ENCODE results near the gene MAP2K5.
A peak's percentile ranks its signal among the peaks of the same experiment; 100 is the strongest.

Gene MAP2K5

DNA sequence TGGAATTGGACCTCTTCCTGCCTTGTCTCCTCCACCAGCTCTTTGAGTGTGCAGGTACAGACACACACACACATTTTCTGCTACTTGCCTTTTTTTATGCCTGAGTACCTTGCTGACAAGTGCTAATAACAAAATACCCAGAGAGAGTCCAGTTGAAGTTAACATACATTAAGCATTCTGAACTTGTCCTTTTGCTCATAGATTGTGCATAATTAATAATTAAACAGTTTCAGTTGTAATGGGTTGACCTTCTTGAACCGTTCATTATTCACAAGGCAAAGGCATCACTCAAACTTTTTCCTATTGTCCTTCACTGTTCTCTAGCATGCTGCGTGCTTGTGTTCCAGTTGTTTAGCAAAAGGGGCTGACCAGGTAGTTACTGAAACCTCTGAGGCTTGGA lies 223.2 kb downstream of the MAP2K5 start:
- DNase-seq: no peak

DNA sequence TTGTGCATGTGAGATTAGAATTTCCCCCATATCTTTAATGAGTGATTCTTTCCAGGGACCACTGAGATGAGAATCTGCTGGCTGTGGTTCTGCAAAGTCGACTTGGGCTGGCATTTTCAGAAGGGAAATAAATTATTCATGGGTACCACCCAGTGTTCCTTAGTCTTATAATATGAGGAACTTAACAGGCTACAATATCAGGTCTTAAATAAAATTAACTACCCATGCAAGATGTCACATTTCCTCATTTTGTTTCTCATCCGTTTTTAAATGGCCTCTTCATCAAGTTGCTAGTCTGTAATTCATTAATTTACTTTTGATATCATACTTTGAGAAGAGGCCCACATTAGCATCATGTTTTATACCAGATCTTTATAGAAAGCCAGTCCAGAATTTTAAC lies 224.5 kb downstream of the MAP2K5 start:
- no peak for DNase-seq

DNA sequence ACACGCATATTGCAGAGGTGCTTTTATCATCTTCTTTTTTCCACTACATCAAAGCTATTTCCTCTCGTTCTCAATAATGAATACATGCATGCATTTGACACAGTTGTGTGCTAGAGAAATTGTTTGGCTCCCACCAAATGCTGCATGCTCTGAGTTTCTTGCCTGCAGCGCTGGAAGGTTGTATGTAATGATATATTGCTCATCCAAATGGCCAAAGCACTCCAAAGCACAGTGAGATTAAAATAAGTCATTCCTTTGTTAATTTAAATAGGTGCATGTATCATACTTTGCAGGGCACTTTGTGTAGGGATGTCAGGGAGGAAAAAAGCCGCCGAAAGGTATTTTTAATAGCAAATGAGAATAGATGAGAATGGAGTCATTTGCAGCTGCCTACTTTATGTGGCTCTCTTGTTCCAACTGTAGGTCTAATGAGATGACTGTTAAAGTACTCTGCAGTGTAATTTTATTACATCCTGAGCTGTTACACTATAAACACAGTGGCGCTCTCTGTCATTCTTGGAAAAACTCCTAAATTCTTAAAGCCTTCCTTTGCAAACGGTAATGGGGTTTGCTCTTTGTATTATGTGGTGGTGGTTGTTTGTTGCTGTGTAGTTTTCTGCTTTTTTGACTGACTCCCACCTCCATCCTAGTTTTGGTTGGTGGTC lies 225.9 kb downstream of the MAP2K5 start:
- DNase-seq: no peak

DNA sequence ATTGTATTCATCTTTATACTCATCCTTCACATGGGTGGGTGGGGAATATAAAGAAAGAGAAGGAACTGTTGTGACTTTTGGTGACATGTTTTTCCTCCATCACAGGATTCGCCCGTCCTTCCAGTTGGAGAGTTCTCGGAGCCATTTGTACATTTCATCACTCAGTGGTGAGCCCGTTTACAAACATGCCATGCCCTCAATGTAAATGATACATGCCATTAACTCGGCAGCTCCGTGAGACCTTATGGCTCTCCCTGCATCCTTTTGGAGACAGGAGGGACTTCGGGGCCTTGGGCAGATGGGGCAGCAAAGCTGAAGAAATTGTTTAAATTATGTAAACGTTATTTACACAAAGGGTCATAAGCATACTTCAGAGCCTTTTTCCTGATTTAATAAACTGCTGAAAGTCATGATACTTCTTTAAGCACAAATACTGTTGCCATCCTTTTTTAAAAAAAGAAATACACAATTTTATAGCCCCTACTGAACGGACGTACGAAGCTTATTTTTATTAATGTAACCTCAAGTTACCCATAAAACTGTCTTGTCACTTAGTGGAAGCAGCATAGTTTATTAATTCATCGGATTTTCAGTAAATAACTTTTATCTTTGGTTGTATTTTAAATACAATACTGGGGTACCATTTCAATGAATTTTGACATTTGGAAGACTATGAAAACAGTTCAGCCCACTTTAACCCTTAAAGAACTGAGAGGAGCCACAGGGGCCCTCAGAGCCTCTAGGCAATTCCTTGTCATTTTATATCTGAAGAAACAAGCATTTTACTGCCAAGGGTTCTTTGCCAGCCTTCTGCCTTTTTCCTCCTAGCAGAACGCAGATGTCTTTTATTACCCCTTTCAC lies 227.2 kb downstream of the MAP2K5 start:
- no peak for DNase-seq

DNA sequence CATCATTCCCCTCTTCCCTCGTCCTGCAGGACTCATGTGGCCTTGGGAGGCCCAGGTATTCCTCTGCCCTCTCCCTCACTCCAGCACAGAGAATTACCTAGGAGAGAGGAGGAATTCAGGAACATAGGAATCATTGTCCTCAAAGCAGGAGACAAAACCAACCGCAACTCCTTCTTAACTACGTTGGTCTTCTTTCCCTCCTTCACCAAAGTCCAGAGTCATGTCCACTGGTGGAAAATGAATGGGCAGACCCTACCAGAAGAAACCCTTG lies 227.8 kb downstream of the MAP2K5 start:
- DNase-seq: no peak

DNA sequence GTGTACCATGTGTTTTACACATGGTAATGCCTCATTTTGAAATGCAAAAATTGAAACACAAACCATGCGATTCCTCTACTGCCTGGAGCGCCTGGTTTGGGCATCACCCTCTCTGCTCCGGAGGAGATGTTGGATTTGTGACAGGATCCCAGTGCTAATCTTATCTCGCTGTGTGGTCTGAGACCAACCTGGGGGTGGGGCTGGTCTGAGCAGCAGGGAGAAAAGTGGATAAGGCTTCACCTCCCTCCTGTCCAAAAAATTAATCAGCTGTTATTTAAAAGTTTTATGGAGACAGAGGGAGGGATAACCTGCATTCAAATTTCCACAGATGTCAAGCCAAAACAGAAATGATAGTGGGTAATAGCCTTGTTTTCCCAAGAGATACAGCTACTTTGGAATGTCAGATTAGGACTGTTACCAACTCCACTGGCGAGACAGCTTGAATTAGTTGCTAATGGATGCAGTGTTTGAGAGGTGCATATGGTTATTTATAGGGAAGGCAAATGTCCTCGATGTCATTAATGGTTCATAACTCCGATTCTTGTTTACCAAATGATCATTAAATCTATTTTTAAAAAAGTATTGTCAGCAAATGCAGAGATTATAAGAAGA lies 228.8 kb downstream of the MAP2K5 start:
- DNase-seq: no peak

DNA sequence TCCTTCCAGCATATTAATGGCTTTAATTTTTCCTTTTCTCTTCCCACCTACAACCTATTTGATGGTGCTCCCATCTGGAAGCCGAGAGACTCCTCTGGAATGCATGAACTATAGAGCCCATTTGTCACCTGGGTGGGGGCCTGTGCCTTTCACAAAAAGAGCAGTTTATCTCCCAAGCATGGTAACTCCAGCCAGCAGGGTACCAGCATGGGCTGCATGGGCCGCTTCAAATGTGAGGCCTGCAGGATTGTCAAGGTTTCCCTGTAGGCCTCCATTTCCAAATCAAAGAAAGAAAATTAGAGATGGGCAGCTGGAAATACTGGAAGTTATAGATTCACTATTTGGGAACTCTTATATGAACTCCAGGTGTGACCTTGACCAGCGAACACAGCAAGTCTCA lies 232.1 kb downstream of the MAP2K5 start:
- no peak for DNase-seq

DNA sequence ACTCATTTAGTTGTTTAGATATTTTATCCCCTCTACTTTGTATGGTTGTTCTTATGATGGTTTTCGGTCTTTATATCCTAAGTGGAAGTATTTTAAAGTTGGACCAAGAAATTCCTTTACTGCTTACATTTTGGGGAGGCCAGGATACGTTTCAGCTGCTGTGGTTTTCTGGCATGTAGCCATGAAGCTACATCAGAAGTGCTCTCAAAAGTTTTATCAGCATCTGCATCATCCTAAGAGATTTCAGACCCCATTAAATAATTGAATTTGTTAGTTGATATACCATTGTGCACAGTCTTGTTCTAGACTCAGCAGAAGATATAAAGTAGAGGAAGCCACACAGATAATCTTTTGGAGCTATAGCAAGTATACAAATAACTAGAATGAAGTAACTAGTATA lies 232.7 kb downstream of the MAP2K5 start:
- no peak for DNase-seq

DNA sequence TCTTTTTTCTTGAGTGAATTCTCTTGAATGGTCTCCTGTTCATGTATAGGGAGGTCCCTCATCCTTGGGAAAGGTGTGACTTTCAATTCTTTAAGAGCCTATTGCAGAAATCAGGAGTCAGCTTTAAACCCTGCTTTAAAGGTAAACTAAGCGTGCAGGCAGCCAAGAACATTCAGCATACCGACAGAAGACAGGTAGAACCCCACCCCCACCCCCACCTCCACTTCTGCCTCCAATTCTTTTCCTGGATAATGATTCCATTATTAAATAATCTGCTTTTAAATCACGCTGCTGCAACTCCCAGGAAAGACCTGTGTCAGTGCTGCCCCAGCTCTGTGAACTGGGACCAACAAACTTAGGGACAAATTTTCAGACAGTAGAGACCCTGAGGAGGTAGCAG lies 233.5 kb downstream of the MAP2K5 start:
- no peak for DNase-seq

DNA sequence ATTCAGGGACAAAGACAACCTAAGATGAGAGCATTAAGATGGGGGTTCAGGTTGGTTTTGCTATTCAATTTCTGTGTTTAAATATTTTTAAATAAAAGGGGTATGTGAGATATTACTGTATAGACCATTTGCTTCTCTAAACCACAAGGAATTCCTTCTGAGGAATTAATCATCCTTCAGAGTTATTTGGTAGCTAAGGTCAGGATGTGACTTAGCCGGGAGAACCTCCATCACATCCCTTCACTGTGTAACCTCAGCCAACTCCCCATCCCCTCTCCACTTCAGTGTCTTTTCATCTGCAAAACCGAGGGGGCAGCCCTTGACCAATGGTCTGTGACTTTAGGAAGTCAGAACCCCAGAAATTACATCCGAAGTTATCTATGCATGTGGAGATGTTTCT lies 234.1 kb downstream of the MAP2K5 start:
- no peak for DNase-seq

DNA sequence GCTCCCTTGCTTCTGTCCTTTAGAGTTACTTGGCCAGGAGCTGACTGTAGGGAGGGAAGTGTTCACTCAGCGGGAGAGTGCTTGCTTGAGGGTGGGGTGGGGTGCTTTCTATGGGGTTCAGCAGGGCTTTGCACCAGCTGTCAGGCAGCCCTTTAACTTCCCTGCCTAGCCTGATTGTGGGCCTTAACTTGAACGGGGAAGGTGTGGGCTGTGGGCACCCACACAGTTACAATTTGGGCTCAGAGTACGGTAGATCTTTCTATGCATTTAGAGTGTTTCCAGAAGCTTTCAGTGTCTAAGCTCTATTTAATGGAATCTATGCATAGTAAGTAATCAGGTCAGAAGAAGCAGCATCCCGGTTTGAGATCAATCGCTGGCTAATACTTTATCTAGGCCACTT lies 234.6 kb downstream of the MAP2K5 start:
- DNase-seq: no peak

DNA sequence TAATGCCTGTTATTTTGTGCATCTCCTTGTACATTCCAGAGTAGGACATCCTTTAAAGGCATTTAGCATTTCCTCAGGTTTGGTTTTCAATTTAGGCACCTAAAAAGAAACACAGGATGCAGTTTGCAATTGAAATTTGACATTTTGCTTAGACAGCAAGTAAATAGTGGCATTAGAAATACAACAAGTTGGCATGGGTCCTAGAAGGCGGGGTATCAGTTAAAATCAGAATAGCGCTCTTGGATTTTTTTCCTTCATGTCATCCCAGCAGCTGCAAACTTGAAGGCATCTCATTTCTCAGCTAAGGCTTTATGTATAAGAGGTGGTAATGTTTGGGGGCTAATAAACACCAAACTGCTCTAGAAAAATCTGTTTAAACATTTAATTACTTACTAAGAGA lies 235.3 kb downstream of the MAP2K5 start:
- DNase-seq: no peak

DNA sequence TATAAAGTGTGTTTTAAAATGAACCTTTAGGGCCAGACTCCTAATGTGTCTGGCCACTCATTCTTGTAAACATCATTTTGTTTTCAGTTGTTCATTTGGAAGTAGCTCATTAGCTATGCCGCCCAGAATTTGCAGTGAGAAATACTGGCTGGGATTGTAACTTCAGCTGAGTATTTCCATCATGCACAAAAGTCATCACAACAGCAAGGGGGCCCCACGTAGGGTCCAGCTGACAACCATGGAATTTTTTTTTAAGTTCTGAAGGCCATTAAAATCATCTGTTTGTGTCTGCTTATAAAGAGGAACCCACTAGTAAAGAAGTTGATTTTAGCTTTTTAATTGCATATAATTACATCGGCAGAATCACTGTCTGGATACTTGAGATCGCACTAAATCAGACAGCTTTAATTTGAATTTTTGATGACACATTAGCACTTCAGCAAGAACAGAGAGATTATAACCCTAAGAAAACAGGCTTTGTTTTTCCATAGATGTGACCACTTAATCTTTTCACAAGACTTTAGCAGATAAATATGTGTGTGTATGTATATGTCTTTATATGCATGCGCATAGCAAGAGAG lies 236.6 kb downstream of the MAP2K5 start:
- DNase-seq: no peak

DNA sequence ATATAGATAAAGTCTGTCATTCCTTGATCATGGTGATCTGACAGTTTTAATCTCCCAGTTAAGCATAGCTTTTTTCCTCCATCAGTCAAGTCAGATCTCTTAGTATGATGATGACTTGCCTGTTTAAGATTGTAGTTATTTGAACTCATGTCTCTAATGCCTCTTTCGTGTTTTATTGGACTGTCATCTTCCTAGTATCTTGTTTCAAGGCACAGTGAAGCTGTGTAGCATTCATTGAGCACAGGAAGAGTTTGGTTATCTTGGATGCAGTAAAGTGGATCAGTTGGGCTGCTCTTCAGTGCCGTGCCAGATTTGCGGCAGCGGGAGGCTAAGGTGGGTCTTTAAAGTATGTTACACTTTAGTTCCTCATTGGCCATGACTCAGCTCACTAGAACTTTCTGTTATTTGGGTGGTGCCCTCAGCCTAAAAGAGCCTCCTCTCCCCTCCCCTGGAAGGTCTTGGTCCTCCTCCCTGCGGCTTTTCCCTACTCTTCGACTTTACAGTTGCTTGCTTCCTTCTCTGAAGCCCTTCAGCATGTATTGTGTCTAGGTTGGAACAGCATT lies 237.1 kb downstream of the MAP2K5 start:
- DNase-seq: no peak

DNA sequence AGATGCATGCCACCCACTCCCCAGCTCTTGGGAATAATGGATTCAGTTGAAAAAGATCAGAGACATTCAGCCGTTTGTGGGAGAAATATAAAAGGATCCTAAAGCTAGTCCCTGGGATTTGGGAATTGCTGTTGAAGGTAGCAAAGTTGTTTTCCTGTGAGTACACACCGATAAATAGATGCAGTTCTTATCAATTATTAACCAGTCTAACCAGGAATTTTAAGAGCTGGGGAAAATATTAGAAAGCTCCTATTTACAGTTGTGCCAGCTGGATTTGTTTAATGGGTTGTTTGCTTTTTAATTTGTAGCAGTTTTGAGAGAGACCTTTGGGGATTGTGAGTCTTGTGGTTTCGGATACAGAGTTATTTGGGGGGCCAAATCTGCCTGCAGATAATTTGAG lies 238.6 kb downstream of the MAP2K5 start:
- DNase-seq: no peak

DNA sequence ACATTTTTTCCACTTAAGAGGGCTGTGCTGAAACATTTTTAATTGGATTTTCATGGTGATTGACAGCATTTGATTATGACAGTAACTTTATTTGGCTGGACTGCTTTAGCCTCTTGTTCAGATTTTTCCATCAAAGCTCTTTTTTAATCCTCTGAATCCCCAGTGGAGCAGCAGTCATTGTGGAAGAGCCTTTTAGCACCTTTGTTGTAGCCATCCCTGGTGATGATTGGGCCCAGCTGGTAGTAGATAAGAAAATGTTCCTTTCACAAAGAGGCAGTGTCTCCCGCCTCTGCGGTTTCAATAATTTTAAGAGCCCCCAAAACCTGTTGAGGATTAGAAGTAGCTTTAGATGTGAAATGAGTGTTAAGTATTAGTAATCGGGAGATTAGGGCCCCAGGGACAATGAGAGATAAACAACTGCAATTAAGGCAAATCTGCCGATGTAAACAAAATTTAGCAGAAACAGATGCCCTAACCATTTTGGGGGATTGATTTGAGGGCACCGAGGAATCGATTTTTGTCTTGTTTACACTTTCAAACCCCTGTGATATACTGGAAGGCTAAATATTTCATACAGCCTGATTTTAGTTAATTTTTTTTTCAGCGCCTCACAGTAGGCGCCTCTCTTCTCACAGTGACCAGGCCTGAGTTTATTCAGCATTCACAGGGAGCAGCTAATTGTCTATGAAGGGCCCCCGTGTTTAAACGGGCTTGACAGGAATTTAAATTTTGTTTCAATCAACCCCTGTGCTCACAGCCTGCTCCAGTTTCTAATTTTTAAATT lies 239.6 kb downstream of the MAP2K5 start:
- DNase-seq: no peak

DNA sequence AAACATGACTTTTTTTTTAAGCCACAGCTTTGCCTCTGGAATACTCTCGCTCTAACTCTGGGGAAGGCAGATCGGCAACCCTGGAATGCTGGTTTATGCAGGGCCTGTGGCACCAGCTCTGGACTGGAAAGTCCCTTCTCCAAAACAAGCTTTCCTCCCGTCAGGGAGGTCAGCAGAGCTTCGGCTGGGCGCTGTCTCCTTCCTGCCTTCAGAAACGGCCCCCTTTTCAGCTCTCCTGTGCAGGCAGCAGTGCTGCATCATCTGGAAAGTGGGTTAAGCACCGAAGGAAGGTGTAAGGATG lies 240.1 kb downstream of the MAP2K5 start:
- no peak for DNase-seq

DNA sequence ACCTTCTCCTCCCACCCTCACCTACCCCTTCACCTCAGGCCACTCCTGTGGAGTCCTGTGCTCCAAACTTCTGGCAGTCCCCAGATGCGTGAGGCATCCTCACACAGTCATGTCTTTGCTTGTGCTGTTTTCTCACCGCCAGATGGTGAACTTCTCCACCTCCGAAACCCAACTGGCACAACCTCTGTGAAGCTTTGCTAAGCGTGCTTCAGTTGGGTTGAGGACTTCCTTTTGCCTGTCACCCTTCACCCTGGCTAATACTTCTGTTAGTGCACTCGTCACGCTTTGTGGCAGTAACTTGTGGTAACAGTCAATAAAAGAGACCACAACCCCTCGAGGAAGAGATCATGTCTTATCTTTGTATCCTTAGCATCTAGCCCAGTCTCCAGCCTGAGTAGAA lies 240.8 kb downstream of the MAP2K5 start:
- peak; percentile 71 for DNase-seq

DNA sequence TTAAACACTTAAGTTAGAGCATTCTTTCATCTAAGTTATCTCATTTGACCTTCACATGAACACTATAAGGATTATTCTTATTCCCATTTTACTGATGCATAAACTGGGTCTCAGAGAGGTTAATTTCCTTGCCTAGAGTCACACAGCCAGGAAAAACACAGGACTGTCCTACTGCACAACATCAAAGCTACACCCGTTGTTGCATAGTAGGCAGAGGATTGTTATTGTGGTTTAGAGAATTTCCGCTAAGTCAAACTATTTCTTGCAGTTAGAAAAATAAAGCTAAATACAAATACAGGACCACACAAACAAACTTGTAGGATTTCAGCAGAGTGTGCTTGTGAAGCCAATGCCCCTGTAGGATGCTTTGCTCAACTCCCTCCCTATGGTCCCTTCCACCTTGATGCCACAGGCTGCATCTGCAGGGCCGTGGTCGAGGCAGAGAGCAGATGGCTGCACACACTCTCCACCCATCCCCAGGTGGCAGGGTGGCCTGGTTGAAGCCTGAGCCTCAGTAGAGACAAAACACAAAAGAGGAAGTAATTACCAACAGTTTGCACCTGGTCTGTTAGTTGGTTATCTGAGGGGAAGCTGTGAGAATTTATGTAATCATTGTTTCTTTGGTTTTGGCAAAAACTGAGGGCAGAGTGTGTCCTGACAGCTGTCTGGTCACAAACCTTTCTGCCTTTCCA lies 241.7 kb downstream of the MAP2K5 start:
- peak; percentile 79 for DNase-seq

DNA sequence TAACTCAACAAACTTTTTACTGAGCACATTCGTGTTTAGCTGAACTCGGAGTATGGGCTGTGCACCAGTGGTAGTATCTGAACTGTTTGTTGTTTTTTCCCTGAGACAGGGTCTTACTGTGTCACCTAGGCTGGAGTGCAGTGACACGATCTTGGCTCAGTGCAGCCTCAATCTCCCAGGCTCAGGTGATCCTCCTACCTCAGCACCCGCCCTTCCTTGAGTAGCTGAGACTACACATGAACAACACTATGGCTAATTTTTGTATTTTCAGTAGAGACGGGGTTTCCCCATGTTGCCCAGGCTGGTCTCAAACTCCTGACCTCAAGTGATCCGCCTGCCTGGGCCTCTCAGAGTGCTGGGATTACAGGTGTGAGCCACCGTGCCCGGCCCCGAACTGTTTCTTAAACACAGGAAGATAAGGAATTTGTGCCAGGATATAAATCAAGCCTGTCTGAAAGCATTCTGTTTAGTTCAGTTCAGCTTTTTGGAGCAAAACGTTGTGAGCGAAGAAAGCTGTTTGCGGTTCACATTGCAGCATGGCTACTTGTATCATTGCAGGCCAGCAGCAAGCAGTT lies 242.4 kb downstream of the MAP2K5 start:
- no peak for DNase-seq

DNA sequence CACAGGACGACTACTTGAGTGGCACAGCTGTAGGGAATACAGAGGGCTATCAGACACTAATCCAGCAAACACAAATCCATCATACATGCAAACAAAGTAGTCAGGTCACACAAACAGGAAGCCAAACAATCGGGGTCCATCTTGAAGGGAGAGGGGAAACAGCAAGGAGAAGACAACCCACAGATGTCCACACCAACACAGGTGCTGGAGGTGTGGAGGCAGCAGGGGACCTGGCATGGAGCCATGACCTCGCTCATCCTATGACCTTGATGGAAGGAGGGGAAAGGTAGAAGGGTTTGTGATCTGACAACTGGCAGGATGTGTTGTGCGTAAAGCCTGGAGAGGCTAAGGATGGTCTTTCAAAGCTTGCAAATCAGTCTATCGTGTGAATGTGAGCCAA lies 242.9 kb downstream of the MAP2K5 start:
- DNase-seq: no peak

DNA sequence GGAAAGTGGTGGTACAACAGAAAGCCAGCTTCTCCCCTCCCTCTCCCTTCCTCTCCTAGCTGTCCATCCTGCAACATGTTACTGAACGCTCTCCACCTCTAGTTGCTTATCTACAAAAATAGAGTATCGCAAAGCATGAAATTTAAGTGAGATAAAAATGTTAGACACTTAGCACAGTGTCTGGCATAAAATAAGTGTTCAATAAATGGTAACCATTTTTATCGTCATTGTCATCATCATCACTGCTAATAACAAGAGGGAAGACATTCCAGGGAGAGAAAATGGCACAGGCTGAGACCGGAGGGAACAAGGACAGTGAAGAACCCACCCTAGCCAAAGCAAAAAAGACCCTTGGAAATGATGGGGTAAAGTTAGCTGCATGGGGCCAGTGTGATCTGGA lies 244.1 kb downstream of the MAP2K5 start:
- no peak for DNase-seq

Measured in CD4-positive, alpha-beta T cell treated with Interleukin-15 for 1 hour (primary cell).